HUES48 (cell line): ENCODE data around the gene GPBAR1.

ENCODE experiments used
- H3K27ac ChIP-seq: one replicate; pipeline ENCODE4 v1.7.0; 2013; ENCODE audit warnings: low read depth, low read length, inconsistent platforms
- H3K27me3 ChIP-seq: 2 replicates; pipeline ENCODE4 v1.6.1; 2013; ENCODE audit warnings: mild to moderate bottlenecking, low read length; ENCODE audit not compliant: control insufficient read depth, insufficient read depth
- H3K36me3 ChIP-seq: 2 replicates; pipeline ENCODE4 v1.6.1; 2013; ENCODE audit warnings: low read length; ENCODE audit not compliant: control insufficient read depth, insufficient read depth
- H3K4me1 ChIP-seq: 2 replicates; pipeline ENCODE4 v1.6.1; 2013; ENCODE audit warnings: mild to moderate bottlenecking, low read length; ENCODE audit not compliant: control insufficient read depth, insufficient read depth
- H3K4me3 ChIP-seq: 2 replicates; pipeline ENCODE4 v1.5.1; 2013; ENCODE audit warnings: mild to moderate bottlenecking, low read depth, low read length
- H3K9ac ChIP-seq: 2 replicates; pipeline ENCODE4 v1.6.1; 2013; ENCODE audit warnings: mild to moderate bottlenecking, low read depth, low read length, moderate library complexity
- H3K9me3 ChIP-seq: 2 replicates; pipeline ENCODE4 v1.6.1; 2013; ENCODE audit warnings: low read length; ENCODE audit not compliant: control insufficient read depth, insufficient read depth

GPBAR1 gene

GRCh38 chr2:218244665-218245064, 16.1 kb upstream of the GPBAR1 start:
- Histone ChIP-seq H3K9ac (no peak overlapping the region), H3K27me3 (no peaks in the 10 kb centered on the region), H3K36me3 (peaks cover 93% of the 10 kb centered on the region), H3K4me3 (no peak overlapping the region), H3K4me1 (no peaks in the 10 kb centered on the region), H3K27ac (no peak overlapping the region), H3K9me3 (no peaks in the 10 kb centered on the region)

GRCh38 chr2:218245214-218245613, 15.6 kb upstream of the GPBAR1 start:
- Histone ChIP-seq H3K27me3 (no peaks in the 10 kb centered on the region), H3K9ac (no peak overlapping the region), H3K36me3 (peaks cover 93% of the 10 kb centered on the region), H3K9me3 (no peaks in the 10 kb centered on the region), H3K27ac (no peak overlapping the region), H3K4me3 (no peak overlapping the region), H3K4me1 (no peaks in the 10 kb centered on the region)

- no peaks in the 10 kb centered on the region for H3K4me1 ChIP-seq
- H3K4me3 ChIP-seq: no peak overlapping the region
- H3K9me3 ChIP-seq: no peaks in the 10 kb centered on the region
- no peaks in the 10 kb centered on the region for H3K27me3 ChIP-seq
- H3K36me3 ChIP-seq: peaks cover 94% of the 10 kb centered on the region
- H3K9ac ChIP-seq: no peak overlapping the region
- no peak overlapping the region for H3K27ac ChIP-seq
These were observed 11.1 kb upstream of the GPBAR1 start for GRCh38 chr2:218249691-218250090.

DNA sequence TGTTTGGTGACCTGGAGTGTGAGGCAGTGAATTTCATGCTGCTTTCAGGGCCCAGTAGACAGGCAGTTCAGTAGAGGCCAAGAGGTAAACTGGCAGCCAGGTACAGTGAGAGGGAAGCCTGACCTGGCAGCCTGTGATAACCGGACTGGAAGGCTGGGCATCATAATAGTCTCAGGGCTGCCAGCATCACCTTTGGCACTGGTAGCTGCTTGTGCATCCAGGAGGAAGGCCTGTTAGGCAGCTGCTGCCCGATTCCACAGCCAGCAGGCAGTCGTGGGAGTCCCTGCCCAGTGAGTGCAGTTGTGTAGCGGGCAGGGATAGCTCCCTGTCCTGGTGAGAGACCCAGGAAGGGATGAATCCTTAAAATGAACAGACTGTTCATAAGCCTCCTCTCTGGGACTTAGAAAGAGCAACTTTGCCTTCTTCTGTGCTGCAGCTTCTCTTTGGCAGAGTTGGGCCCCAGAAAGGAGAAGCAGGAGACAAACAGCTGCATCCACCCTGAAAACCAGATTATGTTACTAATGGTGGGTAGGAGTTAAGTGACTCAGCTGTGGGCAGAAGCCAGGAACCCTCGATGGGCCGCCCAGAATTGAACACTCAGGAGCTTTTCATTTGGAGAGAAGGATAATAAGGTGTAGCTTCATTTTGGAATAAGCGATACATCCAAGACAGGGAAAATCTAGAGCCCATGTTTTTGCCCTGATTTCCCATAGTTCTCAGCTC, 8.1 kb upstream of the GPBAR1 start:
- Histone ChIP-seq H3K27me3 (no peaks in the 10 kb centered on the region), H3K27ac (no peak overlapping the region), H3K9ac (no peak overlapping the region), H3K36me3 (peaks cover 83% of the 10 kb centered on the region), H3K9me3 (no peaks in the 10 kb centered on the region), H3K4me3 (no peak overlapping the region), H3K4me1 (0 out of 2 replicates have a peak, but pooled peaks cover 5% of the 10 kb centered on the region)

DNA sequence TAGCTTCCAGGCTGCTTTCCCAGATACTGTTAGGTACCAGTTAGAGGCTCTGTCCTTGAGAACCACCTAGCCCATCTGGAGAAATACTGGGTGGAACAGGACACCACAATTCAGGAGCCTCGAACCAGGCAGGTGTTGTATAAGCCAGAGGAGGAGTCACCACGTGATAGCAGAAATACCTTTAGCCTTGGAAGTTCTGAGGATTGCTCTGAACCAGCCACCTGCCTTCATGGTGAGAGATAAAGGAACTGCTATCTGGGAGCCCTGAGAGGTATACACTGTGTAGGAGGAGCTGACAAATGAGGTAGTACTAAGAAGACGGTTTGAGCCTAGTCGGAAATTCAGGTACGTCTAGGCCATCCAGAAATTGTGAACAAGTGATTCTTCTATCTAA, 7.6 kb upstream of the GPBAR1 start:
- no peak overlapping the region for H3K9ac ChIP-seq

DNA sequence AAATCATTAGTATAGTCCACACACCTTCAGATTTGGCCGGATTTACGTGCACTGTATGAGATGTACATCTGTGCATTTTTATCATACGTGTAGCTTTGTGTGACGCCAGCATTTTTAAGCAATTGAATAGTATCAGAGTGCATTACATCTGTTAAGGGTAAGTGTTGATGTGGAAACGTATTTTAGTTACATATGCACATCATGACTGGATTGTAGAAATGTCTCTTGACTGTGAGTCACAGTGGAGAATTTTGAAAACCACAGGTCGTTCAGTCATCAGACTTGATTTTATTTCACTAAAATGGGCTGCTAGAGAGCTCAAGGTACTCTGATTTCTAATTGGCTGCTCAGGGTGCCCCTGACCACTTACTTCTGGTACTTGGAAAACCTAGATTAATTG, 5.4 kb upstream of the GPBAR1 start:
- no peak overlapping the region for H3K9ac ChIP-seq
- H3K27ac ChIP-seq: no peak overlapping the region
- H3K4me3 ChIP-seq: no peak overlapping the region
- no peaks in the 10 kb centered on the region for H3K9me3 ChIP-seq
- H3K36me3 ChIP-seq: peaks cover 57% of the 10 kb centered on the region
- H3K4me1 ChIP-seq: peaks cover 8% of the 10 kb centered on the region; the same call in 1 of the 2 replicates
- no peaks in the 10 kb centered on the region for H3K27me3 ChIP-seq

More for the DNA sequence above, 7.6 kb upstream of the GPBAR1 start:
- H3K4me1 ChIP-seq: 0 out of 2 replicates have a peak, but pooled peaks cover 5% of the 10 kb centered on the region
- H3K27me3 ChIP-seq: no peaks in the 10 kb centered on the region
- H3K9me3 ChIP-seq: no peaks in the 10 kb centered on the region
- H3K4me3 ChIP-seq: no peak overlapping the region
- H3K27ac ChIP-seq: no peak overlapping the region
- peaks cover 79% of the 10 kb centered on the region for H3K36me3 ChIP-seq

DNA sequence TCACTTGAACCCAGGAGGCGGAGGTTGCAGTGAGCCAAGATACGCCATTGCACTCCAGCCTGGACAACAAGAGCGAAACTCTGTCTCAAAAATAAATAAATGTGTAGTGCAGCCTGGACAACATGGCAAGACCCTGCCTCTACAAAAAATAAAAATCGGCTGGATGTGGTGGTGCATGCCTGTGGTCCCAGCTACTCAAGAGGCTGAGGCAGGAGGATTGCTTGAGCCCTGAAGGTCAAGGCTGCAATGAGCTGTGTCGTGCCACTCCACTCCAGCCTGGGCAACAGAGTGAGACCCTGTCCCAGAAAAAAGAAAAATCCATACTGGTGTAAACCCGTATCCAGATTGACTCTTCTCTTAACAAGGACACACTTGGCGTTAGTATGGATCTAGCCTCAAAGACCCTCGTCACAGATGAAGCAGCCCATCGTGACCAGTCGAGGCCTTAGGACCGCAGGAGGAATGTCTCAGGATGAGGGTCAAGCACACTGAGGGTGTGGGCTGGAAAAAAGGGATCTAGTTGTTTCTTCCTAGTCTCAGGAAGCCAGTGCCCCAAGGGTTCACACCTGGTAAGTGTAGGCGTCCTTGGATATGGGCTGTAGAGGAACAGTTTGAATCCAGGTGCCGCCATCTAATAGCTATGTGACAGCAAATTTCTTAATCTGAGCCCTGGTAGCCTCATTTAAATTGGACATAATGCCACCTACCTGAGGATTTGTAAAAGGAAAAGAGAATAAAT, 4.0 kb upstream of the GPBAR1 start:
- H3K36me3 ChIP-seq: peaks cover 44% of the 10 kb centered on the region
- H3K9ac ChIP-seq: no peak overlapping the region
- peaks cover 18% of the 10 kb centered on the region for H3K4me1 ChIP-seq
- no peak overlapping the region for H3K4me3 ChIP-seq
- H3K27me3 ChIP-seq: no peaks in the 10 kb centered on the region
- H3K27ac ChIP-seq: no peak overlapping the region
- H3K9me3 ChIP-seq: no peaks in the 10 kb centered on the region

GRCh38 chr2:218257390-218257981, 3.3 kb upstream of the GPBAR1 start:
- no peaks in the 10 kb centered on the region for H3K27me3 ChIP-seq
- peaks cover 19% of the 10 kb centered on the region for H3K4me1 ChIP-seq
- no peak overlapping the region for H3K9ac ChIP-seq
- H3K27ac ChIP-seq: peak overlapping the region; percentile 27
- H3K36me3 ChIP-seq: peaks cover 37% of the 10 kb centered on the region
- H3K9me3 ChIP-seq: no peaks in the 10 kb centered on the region
- no peak overlapping the region for H3K4me3 ChIP-seq

DNA sequence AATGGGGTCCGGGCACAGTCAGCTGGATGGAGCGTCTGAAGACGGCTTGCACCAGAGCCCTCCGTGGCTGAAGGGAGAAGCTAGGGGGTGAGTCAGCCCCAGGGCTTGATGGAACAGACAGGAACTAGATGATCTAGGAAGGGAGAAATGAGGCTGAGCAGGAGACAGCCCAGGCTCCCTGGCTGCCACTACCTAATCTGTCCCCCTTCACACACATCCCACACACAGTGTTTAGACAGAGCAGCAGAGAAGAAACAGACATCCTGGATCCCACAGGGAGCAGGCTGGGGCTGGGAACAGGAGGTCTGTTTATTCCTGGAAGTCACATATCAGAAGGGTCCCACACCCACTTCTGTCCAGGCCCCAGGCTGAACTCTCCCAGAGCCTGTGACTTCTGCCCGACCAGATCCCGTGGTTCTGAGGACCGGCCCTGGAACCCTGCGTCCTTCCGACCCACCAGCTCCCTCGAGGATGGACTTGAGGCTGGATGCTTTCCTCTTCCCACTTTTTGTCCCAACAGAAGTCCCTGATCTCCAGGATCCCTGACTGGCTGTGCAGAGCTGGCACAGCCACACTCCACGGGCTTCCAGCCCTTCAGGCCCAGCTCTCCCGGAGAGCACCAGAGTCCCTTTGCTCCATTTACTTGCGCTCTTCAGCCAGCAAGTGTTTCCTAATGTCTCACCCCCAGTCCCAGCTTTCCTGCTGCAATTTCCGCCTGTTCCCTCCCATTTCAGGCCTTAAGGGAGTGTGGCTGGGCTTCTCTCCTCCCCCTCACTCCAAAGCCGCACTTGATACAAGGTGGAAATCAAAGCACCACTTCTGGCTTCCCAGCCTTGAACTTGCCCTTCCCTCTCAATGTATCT, 1.5 kb upstream of the GPBAR1 start:
- Histone ChIP-seq H3K27ac (peak overlapping the region; percentile 1), H3K4me3 (no peak overlapping the region), H3K27me3 (no peaks in the 10 kb centered on the region), H3K4me1 (peaks cover 19% of the 10 kb centered on the region), H3K36me3 (peaks cover 31% of the 10 kb centered on the region), H3K9ac (no peak overlapping the region), H3K9me3 (no peaks in the 10 kb centered on the region)

DNA sequence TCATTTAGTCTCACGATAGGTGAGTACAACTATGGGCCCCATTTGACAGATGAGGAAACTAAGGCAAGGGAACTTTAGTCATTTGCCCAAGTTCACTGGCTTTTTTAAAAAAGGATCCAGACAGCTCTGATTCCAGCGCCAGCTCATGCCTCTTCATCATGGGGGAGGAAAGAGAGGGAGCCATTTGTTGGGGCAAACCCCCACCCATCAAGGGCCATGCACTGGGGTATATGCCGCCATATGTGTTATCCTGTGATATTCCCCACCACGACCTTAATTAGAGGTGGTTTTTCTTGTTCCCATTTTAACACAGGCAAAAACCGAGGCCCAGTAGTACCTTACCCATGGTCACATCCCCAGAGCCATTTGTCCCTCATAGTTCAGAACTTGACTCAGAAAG, 649 bp upstream of the GPBAR1 start:
- H3K4me1 ChIP-seq: peaks cover 19% of the 10 kb centered on the region
- no peak overlapping the region for H3K9ac ChIP-seq
- peaks cover 31% of the 10 kb centered on the region for H3K36me3 ChIP-seq
- H3K27me3 ChIP-seq: no peaks in the 10 kb centered on the region
- H3K4me3 ChIP-seq: no peak overlapping the region
- H3K9me3 ChIP-seq: no peaks in the 10 kb centered on the region
- H3K27ac ChIP-seq: peak overlapping the region; percentile 63
